ENCODE results near the gene EFEMP2.
A peak's percentile ranks its signal among the peaks of the same experiment; 100 is the strongest.

EFEMP2 gene

DNA sequence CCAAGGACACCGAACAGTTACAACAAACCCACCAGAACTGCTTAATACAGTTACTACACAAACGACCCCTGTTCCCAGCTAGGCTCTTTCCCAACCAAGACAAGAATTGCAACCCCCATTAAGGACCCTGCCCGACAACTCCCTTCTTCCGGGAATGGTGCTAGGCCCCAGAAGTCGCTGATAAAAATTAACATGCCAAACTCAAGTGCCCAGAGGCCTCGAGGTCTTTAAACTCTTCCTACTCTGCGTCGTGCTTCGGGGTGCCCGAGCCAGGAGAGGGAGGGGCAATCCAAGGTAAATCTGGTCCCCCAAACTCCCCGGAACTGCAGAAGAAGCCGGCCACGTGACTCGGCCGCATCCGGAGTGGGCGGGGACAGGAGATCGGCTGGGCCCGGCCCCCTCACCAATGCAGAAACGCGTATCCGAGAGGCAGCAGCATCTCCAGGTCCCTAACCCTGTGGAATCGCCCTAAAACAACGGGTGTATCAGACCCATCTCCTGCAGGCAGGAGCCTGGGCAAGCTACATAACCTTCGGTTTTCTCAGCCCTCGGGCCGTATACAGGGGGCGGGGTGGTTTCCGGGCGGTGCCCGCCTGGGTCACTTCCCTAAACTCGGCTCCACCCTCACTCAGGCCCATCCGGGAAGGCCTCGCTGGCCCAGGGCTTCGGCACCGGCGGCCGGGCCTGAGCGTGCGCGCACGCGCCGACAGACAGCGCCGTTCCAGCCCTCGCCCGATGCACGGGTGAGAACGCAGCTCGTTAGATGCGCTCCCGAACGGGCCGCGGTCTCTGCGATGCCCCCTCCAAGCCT is 15.7 kb downstream of the EFEMP2 start:
- DNase-seq (ENCODE audit: low read depth in 2 of 2), result peak; percentile 68 to 73
- peak overlapping the region; percentile 92 to 99 for H3K4me3 ChIP-seq (replicated peaks in 1 of 2; ENCODE audit: low read depth in 2 of 2, low read length in 2 of 2)
- TF ChIP-seq, protein P1, sequence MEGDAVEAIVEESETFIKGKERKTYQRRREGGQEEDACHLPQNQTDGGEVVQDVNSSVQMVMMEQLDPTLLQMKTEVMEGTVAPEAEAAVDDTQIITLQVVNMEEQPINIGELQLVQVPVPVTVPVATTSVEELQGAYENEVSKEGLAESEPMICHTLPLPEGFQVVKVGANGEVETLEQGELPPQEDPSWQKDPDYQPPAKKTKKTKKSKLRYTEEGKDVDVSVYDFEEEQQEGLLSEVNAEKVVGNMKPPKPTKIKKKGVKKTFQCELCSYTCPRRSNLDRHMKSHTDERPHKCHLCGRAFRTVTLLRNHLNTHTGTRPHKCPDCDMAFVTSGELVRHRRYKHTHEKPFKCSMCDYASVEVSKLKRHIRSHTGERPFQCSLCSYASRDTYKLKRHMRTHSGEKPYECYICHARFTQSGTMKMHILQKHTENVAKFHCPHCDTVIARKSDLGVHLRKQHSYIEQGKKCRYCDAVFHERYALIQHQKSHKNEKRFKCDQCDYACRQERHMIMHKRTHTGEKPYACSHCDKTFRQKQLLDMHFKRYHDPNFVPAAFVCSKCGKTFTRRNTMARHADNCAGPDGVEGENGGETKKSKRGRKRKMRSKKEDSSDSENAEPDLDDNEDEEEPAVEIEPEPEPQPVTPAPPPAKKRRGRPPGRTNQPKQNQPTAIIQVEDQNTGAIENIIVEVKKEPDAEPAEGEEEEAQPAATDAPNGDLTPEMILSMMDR (IDR thresholded peaks at IDR 0.05; ENCODE audit: low read depth, low read length), result no peak

DNA sequence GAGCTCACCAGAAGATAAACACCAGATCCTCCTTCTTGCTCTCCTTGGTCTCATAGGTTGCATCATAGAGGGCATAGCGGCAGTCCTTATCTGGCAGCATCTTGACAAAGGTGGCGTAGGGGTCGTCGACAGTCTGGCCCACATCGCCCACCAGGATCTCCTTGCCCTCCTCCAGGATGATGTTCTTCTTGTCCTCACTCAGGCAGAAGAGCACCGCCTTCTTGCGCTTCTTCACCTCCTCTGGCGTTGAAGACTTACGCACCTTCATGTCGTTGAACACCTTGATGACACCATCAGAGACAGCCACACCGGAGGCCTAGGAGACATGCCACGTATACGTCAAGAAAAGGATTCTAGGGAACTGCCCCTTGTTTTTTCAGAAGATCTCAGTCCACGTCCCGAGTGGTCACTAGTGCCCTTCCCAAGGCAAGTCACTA is 16.7 kb downstream of the EFEMP2 start:
- no peak for DNase-seq (ENCODE audit: low read depth in 2 of 2)
- TF ChIP-seq, protein P1 (IDR thresholded peaks at IDR 0.05; ENCODE audit: low read depth, low read length), result no peak
- H3K4me3 ChIP-seq (replicated peaks in 1 of 2; ENCODE audit: low read depth in 2 of 2, low read length in 2 of 2), result peak overlapping the region; percentile 92 to 99

DNA sequence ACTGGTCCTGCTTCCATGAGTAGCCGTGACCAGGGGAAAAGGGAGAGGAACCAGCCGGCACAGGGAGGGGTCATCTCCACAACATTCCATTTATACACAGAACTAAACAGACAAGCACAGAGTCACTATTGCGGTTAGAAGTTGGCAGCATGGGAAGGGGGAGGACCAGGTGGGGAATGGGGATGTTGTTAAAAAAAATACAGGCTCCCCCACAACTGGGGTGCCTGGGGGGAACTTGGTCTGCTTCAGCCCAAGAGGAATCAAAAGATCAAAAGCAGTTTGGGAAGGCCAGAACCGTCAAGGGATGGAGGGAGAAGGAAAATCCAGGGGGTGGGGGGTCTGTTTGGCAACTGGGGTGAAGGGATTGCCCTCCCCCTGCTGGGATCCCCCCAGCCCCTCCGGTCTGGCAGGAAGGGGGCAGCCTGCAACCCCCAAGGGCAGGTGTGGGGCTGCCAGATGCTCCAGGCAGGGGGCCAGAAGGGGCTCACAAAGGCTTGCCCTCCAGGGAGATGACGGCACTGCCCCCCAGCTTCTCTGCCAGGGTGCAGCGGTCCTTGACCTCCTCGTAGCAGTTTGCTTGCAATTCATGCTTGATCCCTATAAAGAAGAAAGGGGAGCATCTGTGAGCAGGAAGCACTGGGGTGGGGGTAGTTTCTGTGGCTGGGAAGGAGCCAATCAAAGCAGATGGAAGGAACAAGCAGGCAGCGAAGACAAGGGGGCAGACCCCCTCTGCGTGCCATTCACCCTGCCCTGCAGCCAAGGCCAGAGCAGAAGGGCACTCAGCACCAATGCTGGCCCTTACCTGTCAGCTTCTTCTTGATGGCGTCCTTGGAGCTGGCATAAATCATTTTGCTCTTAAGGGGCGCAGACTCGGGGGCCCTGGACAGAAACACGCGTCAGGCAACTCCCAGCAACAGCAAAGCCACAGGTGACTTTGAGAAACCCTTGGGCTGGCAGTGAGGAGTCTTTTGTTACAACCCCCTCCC is 17.5 kb downstream of the EFEMP2 start:
- DNase-seq (ENCODE audit: low read depth in 2 of 2), result no peak
- peak overlapping the region in 1 of 2 donors; percentile 99 for H3K4me3 ChIP-seq (replicated peaks in 1 of 2; ENCODE audit: low read depth in 2 of 2, low read length in 2 of 2)
- TF ChIP-seq, protein P1 (IDR thresholded peaks at IDR 0.05; ENCODE audit: low read depth, low read length), result no peak

DNA sequence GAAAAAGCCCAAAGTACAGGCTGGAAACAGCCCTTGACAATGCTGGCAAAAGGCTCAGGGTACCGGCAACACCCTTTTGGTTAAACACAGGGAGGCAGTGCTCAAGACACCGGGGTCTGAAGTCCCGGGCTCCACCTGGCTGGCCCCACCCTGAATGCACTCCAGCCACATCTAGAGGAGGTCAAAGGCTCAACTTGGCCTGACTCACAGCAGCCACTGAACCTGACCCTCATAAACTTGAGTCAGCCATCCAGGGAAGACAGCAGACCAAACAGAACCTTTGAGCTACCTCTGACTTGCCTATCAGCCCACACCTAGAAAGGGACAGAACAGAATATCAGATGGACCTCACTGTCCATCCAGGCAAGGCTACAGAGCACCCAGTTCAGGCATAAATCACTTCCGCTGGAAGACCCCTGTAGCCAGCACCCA is 18.4 kb downstream of the EFEMP2 start:
- TF ChIP-seq, protein P1 (IDR thresholded peaks at IDR 0.05; ENCODE audit: low read depth, low read length), result no peak
- DNase-seq (ENCODE audit: low read depth in 2 of 2), result no peak
- H3K4me3 ChIP-seq (replicated peaks in 1 of 2; ENCODE audit: low read depth in 2 of 2, low read length in 2 of 2), result no peak overlapping the region

DNA sequence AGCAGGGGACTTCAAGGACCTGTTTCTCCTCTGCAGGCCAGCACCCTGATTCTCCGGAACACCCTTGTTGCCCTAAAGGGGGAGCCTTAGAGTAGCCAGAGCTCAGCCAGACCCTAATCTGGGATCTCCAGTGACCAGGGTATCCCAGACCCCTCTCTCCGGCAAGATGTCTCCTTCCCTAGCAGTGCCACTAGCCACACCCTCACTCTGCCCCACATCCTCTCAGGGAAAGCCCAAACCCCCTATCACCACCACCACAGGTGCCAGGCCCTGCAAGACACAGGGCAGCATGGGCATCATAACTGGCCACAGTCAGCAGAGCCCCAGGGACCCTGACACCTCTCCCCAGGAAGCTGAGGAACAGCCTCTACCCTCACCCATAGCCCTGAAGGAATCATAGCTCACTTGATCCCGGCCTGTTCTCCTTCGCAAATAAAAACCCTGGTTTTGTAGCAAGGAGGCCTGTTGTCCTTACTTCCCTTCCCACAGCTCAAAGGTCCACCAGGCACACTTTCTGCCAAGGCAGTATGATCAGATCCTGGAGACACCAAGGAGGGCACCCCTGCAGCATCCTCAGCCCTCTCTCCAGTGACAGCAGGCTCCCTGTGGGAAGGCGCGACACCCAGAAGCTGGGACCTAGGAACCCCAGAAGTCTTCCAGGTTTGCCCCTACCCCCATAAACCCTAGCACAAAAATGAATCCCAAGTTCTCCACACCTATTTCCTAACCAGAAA is 19.2 kb downstream of the EFEMP2 start:
- no peak for DNase-seq (ENCODE audit: low read depth in 2 of 2)
- H3K4me3 ChIP-seq (replicated peaks in 1 of 2; ENCODE audit: low read depth in 2 of 2, low read length in 2 of 2), result no peak overlapping the region
- TF ChIP-seq, protein P1 (IDR thresholded peaks at IDR 0.05; ENCODE audit: low read depth, low read length), result no peak

Data from cardiac fibroblast (primary cell).